ENCODE measurements around the gene TENM3. TPM values are rescaled to one million over a fixed set of nuclear protein-coding genes. Genes with fewer than 3 reads are reported as not detected.
"Not testable (repeated sequence)": the region's sequence is repeated elsewhere in the genome, so short reads cannot be mapped to it uniquely, and the experiment has no call there.

TENM3 gene
- total RNA-seq (2014; rRNA removed; shearing (Covaris generic)), result 57.4 and 58.5 TPM in 2 replicates

DNA sequence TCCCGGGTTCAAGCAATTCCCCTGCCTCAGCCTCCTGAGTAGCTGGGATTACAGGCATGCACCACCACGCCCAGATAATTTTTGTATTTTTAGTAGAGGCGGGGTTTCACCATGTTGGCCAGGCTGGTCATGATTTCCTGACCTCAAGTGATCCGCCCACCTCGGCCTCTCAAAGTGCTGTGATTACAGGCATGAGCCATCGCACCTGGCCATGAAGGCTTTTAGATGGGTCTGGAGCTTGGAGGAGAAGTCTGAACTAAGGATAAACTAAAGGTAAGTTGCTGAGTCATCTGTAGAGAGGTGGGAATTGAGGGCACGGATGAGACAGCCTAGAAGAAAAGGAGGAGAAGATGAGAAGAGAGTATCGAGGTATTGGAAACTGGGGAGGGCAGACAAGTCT, at the start of gene TENM3:
TSS of gene TENM3 (plus strand) at position 199 of the 400 bp plus-strand sequence. CDS start 80,619 bp downstream, outside the sequence.
- H3K9me3 ChIP-seq (replicated peaks); DNase-seq; H3K4me3 ChIP-seq; H3K27me3 ChIP-seq; H3K36me3 ChIP-seq; H3K27ac ChIP-seq; H3K4me1 ChIP-seq: not testable (repeated sequence)

DNA sequence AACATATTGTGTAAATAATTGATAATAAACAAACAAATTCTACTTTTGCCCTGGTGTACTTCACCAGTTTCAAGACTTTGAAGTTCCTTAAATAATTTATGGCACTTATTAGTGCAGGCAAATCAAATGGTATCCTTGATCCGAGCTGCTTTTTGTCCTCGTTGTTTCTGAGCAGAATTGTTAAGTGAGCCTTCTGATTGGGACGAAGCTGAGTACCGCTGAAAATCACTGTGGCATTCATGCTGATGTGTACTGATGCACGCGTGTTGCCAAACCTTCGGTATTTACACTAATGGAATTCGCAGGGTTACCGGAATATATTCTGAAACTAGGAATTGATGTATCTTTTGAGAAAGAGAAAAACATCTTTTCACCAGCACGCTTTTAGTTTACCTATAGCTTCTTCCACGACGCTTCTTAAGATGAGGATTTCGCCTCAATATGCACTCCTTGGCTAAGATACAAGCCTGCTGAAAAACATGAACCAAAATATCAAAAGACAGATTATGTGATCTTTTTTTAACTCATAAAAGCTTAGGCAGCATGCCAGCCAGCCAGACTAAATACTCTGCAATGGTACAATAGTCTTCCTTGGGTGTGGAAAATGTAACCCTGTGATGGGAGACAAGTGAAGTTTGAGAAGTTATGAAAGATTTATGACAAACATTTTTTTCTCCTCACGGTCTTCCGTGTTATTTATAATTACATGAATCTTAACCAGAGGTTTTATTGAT, 48.9 kb upstream of the TENM3 start:
- Histone ChIP-seq H3K27me3 (no peaks in the 10 kb centered on the region), H3K36me3 (no peaks in the 10 kb centered on the region)
- no peak for DNase-seq

DNA sequence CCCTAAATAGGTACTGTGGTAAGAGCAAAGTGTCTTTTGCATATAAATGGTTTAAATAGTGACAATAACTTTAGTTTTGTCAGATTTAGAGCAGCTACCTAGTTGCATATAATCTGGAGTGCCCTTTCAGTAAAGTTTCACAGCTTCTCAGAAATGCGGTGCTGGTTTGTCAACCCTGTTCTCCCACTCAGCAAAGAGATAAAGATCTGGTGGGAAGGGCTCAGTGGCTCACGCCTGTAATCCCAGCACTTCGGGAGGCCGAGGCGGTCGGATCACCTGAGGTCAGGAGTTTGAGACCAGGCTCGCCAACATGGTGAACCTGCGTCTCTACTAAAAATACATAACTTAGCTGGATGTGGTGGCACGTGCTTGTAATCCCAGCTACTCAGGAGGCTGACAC, 45.6 kb upstream of the TENM3 start:
- H3K9me3 ChIP-seq (replicated peaks), result no peaks in the 10 kb centered on the region
- H3K27me3 ChIP-seq, result no peaks in the 10 kb centered on the region
- H3K27ac ChIP-seq, result no peak overlapping the region
- H3K4me3 ChIP-seq, result no peak overlapping the region
- H3K36me3 ChIP-seq, result no peaks in the 10 kb centered on the region
- DNase-seq, result no peak
- H3K4me1 ChIP-seq, result peaks cover 6% of the 10 kb centered on the region

More for the DNA sequence above, 48.9 kb upstream of the TENM3 start:
- no peaks in the 10 kb centered on the region for H3K9me3 ChIP-seq (replicated peaks)
- peaks cover 15% of the 10 kb centered on the region for H3K4me1 ChIP-seq
- no peak overlapping the region for H3K27ac ChIP-seq
- H3K4me3 ChIP-seq, result no peak overlapping the region

DNA sequence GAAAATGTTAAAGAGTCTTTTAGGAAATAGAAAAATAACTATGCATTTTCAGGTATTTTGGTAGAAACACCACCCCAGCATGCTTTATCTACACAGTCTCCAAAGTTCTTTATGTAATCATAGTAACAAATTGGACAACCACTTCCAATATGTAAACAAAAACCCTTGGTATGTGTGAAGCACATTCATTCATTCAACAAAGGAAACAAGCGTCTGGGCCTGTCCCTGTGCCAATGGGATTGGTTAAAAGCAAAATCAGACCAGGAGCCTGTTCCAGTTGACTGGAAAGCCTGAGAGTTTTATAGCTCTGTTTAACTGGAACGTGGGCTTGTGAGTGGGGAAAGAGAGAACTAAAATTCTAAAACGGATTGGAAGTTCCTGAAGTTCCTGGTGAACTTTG, 41.3 kb upstream of the TENM3 start:
- Histone ChIP-seq H3K27ac (no peak overlapping the region), H3K36me3 (no peaks in the 10 kb centered on the region), H3K4me1 (no peaks in the 10 kb centered on the region), H3K4me3 (no peak overlapping the region), H3K9me3 (replicated peaks) (no peaks in the 10 kb centered on the region), H3K27me3 (no peaks in the 10 kb centered on the region)
- DNase-seq, result no peak

DNA sequence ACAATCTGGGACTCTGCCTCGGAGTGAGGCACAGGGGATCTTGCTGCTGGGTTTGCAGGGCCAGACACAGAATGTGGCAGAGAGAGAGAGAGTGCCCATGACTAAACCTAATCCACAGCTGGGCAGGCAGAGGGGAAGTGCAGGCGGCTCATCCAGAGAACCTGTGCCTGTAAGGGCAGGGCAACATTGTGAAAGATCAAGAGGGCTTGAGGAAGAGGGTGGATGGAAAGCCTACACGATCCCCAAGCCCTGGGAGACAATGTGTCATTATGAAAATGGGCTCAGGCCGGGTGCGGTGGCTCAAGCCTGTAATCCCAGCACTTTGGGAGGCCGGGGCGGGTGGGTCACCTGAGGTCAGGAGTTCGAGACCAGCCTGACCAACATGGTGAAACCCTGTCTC, 40.6 kb upstream of the TENM3 start:
- H3K27ac ChIP-seq, result no peak overlapping the region
- no peak overlapping the region for H3K4me3 ChIP-seq
- DNase-seq, result no peak
- H3K4me1 ChIP-seq, result no peaks in the 10 kb centered on the region
- no peaks in the 10 kb centered on the region for H3K9me3 ChIP-seq (replicated peaks)
- no peaks in the 10 kb centered on the region for H3K27me3 ChIP-seq
- H3K36me3 ChIP-seq, result no peaks in the 10 kb centered on the region

DNA sequence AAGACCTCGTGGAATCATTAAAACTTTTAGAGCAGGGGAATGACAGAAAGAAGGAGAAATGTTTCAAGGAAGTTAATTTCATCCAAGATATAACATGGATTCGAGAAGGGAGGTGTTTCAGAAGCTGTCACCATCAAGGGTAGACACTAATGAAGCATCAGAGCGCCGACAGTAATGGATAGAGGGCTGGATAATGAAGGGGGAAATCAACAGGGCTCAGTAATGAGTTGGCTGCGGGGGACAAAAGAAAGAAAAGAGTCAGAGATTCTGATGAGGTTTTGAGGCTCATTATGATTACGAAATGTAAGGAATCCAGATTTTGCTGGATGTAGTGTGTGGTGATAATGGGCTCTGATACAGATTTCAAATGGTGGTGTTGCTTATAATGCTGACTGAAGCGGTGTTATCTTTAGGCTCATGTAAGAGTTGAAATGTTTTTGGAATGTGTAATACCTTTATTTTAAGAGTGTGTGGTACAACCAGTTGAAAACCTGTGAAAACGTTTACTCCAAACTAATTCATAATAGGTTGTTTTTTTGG, 39.3 kb upstream of the TENM3 start:
- Histone ChIP-seq H3K4me3 (no peak overlapping the region), H3K36me3 (no peaks in the 10 kb centered on the region), H3K9me3 (replicated peaks) (no peaks in the 10 kb centered on the region), H3K27ac (no peak overlapping the region), H3K4me1 (no peaks in the 10 kb centered on the region), H3K27me3 (no peaks in the 10 kb centered on the region)
- DNase-seq, result no peak

DNA sequence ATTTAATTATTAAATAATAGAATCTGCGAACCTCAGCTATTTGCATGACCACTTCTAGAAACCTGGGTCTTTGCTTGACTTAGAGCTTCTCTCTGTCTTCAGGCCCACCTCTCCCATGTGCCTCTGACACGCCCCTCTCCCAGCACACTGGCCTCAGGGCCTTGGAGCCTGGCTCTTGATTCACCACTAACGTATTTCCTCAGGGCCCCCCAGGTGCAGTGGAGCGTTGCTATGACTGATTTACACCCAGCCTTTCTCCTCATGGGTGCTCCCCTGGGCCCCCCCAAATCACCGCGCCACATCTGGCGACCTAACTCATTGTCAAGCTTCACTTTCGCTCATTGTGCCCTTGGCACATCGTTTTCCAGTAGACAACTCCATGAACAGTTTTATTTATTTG, 37.9 kb upstream of the TENM3 start:
- H3K4me3 ChIP-seq, result no peak overlapping the region
- no peaks in the 10 kb centered on the region for H3K9me3 ChIP-seq (replicated peaks)
- H3K27me3 ChIP-seq, result no peaks in the 10 kb centered on the region
- no peaks in the 10 kb centered on the region for H3K4me1 ChIP-seq
- no peaks in the 10 kb centered on the region for H3K36me3 ChIP-seq
- no peak for DNase-seq
- no peak overlapping the region for H3K27ac ChIP-seq

DNA sequence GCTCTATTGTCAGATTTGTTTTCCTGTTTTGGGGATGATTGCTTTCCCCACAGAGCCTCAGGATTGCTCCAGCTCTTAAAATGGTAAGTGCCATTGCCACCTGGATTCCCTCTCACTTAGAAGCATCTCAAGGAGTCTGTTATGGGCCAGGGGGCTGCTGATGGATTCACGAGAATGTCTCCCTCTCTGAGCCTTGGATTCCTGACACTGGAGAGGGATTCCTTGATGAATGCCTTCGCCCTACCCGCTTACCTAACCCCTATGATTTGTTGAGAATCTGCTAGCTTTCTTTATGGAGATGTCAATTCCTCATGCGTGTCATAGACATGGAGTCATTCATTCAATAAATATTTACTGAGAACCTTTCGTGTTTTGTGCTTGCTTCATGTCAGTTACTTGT, 36.9 kb upstream of the TENM3 start:
- Histone ChIP-seq H3K27me3 (no peaks in the 10 kb centered on the region), H3K36me3 (no peaks in the 10 kb centered on the region), H3K27ac (no peak overlapping the region), H3K4me1 (no peaks in the 10 kb centered on the region), H3K4me3 (no peak overlapping the region), H3K9me3 (replicated peaks) (no peaks in the 10 kb centered on the region)
- DNase-seq, result no peak

DNA sequence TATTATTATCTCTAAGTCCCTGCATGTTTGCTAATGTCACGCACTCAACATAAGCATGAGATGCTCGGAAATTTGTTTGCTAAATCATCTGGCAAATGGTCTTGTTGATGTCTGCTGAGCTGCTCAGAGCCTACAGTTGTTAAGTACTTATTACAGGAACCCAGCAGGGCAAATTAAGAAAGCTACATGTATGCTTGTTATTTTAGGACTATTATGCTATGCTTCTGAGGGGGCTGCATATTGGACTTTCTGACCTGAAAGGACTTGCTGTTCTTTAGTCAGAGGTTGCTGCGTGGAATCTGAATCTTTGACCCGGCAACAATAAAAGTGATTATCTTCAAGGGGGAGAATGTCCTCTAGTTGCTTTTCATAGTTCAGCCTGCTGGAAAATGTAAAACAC, 36.3 kb upstream of the TENM3 start:
- H3K9me3 ChIP-seq (replicated peaks), result no peaks in the 10 kb centered on the region
- H3K27ac ChIP-seq, result no peak overlapping the region
- no peaks in the 10 kb centered on the region for H3K27me3 ChIP-seq
- H3K36me3 ChIP-seq, result no peaks in the 10 kb centered on the region
- DNase-seq, result no peak
- H3K4me1 ChIP-seq, result no peaks in the 10 kb centered on the region
- no peak overlapping the region for H3K4me3 ChIP-seq

DNA sequence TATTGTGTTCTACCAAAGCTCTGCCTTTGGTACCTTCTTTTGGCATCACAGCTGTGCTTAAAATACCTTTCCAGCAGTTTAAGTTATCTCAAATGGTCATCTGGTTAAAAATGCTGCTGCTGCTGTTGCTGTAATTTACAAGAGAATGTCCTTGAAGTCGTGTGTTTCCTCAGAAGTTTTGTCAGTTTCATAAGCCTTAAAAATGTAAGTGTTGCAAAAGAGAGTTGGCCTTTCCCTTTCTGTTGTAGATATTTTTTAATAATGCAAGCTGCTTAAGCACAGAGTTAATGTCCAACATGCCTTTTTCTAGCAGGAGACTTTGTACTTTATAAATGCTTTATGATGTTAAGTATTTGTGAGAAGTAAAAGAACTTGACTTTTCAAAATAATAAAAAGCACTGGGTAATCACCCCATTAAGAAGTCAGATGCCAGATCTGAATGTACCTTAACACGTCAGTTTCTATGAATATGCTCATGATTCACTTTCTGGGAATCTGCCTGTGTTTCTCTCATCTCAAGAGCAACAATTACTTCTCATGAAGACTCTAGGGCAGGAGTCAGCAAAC, 35.3 kb upstream of the TENM3 start:
- Histone ChIP-seq H3K9me3 (replicated peaks) (no peaks in the 10 kb centered on the region), H3K4me1 (no peaks in the 10 kb centered on the region), H3K4me3 (no peak overlapping the region), H3K27ac (no peak overlapping the region), H3K36me3 (no peaks in the 10 kb centered on the region), H3K27me3 (no peaks in the 10 kb centered on the region)
- no peak for DNase-seq

DNA sequence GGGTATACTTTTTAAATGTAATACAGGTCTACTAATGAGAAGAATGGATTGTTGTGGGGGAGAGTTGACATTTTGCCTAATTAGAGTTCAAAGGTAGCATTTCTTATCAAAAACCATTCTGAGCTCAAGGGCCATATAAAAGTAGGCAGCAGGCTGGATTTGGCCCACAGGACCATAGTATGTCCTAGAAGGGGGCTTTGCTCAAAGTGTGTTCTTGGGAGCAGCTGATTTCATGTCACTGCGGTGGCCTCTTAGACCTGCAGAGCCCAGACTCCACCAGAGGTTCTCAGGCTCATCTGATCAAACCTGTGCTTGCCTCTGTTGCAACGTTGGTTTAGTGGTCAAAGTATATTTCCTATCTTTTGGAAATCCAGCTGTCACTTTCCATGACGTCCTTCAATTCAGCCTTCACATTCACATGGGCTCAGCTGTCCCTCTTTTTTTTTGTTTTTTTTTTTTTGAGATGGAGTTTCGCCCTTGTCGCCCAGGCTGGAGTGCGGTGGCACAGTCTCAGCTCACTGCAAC, 34.6 kb upstream of the TENM3 start:
- no peak overlapping the region for H3K4me3 ChIP-seq
- H3K27ac ChIP-seq, result no peak overlapping the region
- no peaks in the 10 kb centered on the region for H3K4me1 ChIP-seq
- no peaks in the 10 kb centered on the region for H3K27me3 ChIP-seq
- H3K9me3 ChIP-seq (replicated peaks), result no peaks in the 10 kb centered on the region
- no peak for DNase-seq
- H3K36me3 ChIP-seq, result no peaks in the 10 kb centered on the region

DNA sequence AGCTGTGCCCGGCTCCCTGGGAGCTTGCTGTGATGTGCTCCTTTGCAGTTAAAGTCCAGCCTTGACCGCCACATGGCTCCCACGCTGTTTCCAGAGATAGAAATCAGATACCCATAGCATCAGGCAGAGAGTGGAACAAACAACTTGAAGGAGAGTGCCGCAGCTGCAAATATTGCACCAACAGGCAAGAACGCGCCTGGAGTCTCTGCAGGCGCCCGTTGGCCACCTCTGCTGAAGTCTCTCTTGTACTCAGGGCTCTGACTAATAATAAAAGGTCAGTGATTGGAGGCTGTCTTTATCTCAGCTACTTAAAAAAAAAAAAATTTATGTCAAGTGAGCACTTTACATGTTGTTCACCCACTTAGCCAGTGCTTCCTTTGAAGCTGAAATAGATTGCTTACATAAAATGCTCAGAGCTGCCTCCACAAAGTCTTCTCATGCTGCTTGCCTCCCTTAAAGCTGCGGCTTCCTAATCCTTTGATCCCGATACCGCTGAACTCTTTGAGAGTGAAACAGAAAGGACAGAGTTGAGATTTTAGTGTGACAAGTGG, 30.9 kb upstream of the TENM3 start:
- Histone ChIP-seq H3K4me1 (no peaks in the 10 kb centered on the region), H3K27me3 (no peaks in the 10 kb centered on the region), H3K9me3 (replicated peaks) (no peaks in the 10 kb centered on the region), H3K27ac (peak overlapping the region; percentile 26; the same call in 1 of the 2 replicates), H3K4me3 (0 out of 2 replicates have a peak overlapping the region, but pooled peaks have one; percentile 8), H3K36me3 (no peaks in the 10 kb centered on the region)
- DNase-seq, result peak; percentile 43 to 62

DNA sequence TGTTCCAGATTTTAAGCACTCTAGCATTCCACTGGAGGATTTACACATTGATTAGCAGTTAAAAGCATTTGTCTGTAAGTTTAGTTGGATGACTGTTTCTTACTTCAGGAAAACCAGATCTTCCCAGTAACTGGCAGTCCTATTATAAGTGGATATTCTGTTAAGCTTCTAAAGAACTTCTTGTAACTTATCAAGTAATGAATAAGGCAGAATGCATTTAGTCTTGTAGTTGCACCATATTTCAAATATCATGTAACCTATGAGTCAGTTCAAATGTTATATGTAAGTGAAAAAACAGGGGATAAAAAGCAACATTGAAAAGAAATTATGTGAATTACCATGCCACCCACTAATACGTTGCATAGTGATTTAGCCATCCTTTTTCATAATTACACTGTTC, 30.2 kb upstream of the TENM3 start:
- H3K9me3 ChIP-seq (replicated peaks), result no peaks in the 10 kb centered on the region
- no peaks in the 10 kb centered on the region for H3K4me1 ChIP-seq
- H3K36me3 ChIP-seq, result no peaks in the 10 kb centered on the region
- H3K27ac ChIP-seq, result no peak overlapping the region
- no peak for DNase-seq
- H3K4me3 ChIP-seq, result no peak overlapping the region
- no peaks in the 10 kb centered on the region for H3K27me3 ChIP-seq

DNA sequence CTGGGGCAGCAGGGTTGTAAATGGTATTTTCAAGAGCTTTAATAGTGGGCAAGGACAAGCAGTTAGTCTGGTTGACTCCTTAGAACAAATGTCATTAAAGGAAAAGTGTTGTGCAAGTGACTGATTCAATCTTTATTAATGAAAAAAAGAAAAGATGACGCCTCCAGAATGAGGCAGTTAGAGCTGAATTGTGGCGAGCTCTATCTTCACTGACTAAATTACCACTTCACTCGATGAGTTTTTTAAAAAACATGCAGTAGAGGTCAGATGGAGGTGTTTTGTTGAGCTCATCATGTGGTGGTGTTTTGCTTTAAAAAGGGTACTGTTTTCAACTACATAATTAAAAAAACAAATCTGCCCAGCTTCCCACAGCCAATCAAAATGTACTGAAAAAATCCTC, 28.1 kb upstream of the TENM3 start:
- Histone ChIP-seq H3K9me3 (replicated peaks) (no peaks in the 10 kb centered on the region), H3K27ac (no peak overlapping the region), H3K4me3 (no peak overlapping the region), H3K4me1 (no peaks in the 10 kb centered on the region), H3K36me3 (no peaks in the 10 kb centered on the region), H3K27me3 (no peaks in the 10 kb centered on the region)
- no peak for DNase-seq

DNA sequence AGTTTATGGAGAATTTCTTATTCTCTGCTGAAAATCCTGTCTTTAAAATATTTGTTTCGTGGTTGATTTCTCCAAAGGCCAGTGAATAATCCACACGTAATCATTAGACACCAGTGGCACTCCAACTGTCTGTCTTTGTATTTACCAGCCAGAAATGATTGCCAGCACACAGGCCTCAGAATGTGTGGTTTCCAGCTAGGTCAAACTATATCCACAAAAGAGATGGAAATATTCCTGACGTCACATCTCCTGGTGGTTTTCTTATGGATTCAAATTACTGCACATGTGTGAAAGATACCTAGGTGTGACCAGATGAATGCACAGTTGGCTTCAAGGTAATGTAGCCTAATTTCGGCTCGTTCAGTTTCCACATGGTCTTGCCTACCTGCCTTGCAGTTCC, 27.2 kb upstream of the TENM3 start:
- H3K27ac ChIP-seq, result no peak overlapping the region
- H3K4me1 ChIP-seq, result no peaks in the 10 kb centered on the region
- no peaks in the 10 kb centered on the region for H3K27me3 ChIP-seq
- H3K4me3 ChIP-seq, result no peak overlapping the region
- H3K9me3 ChIP-seq (replicated peaks), result no peaks in the 10 kb centered on the region
- no peak for DNase-seq
- H3K36me3 ChIP-seq, result no peaks in the 10 kb centered on the region
